ENCODE measurements around the gene PDE7B. TPM values are rescaled to one million over a fixed set of nuclear protein-coding genes. Genes with fewer than 3 reads are reported as not detected.
A peak's percentile ranks its signal among the peaks of the same experiment; 100 is the strongest.

PDE7B gene
- total RNA-seq, 1 donor: 2.4 TPM

- no peak for DNase-seq (ENCODE audit: low read depth in 2 of 3, low spot score in 2 of 3)
These were observed 71.2 kb downstream of the PDE7B start for GRCh38 chr6:135922746-135923145.

GRCh38 chr6:135932651-135933050 lies 81.2 kb downstream of the PDE7B start:
- no peak for DNase-seq (ENCODE audit: low read depth in 2 of 3, low spot score in 2 of 3)

DNA sequence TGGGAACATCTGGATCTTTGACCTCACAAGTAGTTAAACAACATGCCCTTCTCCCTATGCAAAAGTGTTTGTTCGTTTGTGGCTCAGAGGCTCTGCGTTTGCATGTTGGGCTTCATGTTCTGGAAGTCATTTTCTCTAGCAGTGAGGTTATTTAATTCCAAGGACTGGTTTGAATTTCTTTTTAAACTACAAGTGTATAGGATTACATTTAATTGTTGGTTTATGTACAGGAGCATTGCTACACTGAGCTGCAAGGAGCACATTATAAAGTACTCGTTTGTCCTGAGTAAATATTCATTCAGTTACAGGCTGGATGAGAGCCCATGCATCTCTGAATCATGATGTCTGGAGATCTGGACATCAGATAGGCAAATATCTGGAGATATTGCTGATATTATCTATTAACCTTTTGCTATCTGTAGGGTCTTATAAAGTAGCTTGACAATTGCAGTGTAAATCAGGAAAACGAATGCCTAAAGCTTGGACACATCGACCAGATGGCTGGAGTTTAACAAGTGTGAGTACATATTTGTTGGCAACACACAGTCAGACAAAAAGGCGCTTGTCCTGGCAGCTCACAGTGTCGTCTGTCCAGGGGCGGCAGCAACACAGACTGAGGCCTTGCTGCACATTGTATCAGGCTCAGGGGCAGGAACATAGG lies 84.6 kb downstream of the PDE7B start:
- no peak for DNase-seq (ENCODE audit: low read depth in 2 of 3, low spot score in 2 of 3)

GRCh38 chr6:135936606-135937005 lies 85.1 kb downstream of the PDE7B start:
- no peak for DNase-seq (ENCODE audit: low read depth in 2 of 3, low spot score in 2 of 3)

DNA sequence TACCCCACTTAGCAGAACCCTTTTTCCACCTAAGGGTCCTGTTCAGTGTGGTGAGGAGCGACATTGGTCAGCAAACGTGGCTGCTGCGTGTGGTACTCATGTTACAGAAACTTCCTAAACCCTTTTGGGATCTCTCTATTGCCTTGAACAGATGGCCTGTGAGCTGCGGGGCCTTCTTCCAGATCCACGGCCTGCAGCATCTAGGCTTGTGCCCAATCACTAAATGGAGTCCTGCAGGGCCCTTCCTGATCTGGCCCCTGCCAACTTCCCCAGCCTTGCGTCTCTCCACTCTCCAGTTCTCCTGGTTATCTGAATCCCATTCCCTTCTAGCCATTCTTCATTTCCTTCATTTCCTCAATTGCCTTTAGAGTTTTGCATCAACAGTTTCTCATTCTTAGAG lies 85.6 kb downstream of the PDE7B start:
- DNase-seq (ENCODE audit: low read depth in 2 of 3, low spot score in 2 of 3): no peak

GRCh38 chr6:135938576-135939207 lies 87.2 kb downstream of the PDE7B start:
- DNase-seq (ENCODE audit: low read depth in 2 of 3, low spot score in 2 of 3): peak in 2 of 3 donors; percentile 10 to 26

DNA sequence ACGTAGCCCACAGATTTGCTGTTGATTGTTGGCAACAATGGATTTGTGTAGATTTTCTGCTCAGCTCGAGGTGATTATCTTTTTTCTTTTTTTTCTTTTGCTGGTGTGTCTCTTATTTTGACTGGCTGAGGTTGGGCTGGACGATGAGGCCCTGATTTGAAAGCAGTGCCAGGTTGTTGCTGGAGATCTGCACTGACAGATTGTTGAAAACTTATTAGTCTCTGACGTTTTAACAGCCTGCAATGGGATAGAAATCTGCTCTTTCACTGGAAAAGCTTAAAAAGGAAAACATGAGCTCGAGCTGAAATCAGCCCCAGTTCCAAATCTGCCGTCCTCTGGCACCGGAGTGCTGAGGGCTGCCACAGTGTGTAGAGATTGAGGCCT lies 87.7 kb downstream of the PDE7B start:
- DNase-seq (ENCODE audit: low read depth in 2 of 3, low spot score in 2 of 3): no peak

DNA sequence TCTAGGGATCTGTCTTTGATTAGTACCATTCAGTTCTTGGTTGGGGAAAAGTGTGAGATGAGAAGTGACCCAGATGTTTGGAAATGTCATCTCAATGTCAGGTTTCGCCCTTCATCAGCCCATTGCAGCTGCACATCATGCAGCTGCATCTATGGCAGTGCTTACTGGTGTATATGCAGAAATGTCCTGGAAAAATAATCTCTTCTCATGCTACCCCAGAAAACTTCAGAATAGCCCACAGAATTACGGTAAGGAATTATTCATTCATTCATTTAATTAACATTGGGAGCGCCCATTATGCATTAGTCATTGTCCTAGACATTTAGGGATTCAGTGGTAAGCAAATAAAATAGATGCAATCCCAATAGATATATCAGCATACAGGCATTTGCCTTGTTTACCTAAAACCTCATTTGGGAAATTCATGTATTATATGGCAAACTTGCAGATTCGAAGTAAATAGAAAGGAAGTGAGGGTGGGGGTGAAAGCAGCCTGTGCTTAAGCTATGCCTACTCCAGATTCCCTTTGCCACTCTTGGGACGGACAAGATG lies 89.2 kb downstream of the PDE7B start:
- no peak for DNase-seq (ENCODE audit: low read depth in 2 of 3, low spot score in 2 of 3)

DNA sequence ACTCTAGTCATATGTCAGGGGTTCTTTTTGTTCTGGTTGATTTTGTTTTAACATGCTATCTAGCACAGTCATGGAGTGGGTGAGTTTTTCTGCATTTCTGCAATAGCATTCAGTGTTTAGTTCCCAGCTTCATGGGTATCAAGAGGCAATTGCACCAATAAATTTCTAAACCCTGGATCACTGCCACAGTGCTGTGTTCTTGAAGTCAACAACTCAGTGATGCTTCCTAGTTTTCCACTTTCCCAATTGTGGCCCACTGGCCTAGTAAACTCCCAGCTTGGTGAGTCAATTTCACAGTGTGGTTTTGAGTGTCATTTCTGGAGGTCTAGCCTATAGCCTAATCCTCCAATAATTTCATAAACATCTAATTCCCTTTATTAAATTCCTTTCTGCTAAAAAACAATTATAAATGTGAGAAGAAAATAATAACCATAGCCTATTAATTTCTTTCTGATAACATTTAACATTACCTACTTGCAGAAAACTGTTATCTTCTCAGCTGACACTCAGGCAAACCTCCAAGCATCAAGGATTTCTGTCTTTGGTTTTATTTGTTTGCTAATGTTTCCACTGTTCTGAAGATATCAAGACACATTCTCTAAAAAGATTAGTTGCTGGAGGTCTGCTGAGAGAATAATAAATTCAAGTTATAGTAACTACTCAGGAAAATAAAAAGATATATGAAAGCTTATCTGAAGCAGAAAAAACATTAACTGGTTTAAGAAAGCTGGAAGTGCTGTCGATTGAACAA lies 89.9 kb downstream of the PDE7B start:
- DNase-seq (ENCODE audit: low read depth in 2 of 3, low spot score in 2 of 3): no peak

DNA sequence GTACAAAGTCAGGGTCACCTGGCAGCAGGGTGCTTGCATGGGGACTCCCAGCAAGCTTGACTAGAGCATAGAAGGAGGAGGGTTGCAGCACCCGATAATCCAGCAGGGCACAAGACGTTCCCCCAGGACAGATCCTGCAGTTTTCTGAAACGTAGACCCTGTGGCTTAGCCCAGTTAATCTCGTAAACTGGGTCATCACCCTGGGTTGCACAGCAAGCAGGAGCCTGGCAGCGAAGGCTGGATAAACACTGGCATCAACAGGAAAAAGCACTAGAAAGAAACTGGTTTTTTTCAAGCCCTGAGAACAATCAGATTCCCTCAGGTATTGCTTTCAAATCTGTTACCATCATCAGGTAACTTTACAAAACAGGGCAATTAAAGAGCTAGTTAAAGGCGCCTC lies 92.6 kb downstream of the PDE7B start:
- no peak for DNase-seq (ENCODE audit: low read depth in 2 of 3, low spot score in 2 of 3)

DNA sequence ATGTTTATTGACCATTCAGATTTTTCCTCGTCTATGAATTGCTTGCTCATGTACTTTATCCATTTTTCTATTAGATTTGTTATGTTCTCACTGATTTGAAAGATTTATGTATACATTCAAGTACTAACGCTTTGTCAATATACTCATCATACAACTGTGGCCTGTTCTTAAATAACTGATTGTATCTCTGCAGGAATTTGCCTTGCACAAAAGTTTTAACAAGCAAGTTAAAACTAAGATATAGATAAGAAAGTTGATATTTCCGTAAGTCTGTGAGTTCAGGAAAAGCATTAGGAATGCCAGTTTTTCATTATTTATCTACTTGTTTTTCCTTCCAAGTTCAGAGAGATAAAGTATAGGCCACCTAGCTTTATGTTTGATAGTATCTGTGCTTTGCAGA lies 95.2 kb downstream of the PDE7B start:
- no peak for DNase-seq (ENCODE audit: low read depth in 2 of 3, low spot score in 2 of 3)

DNA sequence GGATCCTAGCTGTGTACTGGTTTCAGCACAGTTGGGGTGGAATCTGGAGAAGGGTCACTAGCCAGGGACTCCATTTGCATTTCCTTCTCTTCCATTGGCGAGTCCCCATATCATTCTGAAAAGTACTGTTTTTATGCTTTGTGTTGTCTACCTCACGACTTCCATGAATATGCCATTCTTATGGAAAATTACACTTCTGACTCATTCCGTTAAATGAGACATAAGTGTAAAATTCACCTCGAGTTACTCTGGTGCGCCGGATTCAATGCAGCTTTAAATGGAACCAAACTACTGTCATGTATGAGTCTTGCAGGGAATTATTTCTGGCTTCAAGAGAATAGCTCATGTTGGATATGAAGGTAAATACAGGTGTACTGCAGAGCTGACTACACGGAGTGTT lies 99.2 kb downstream of the PDE7B start:
- DNase-seq (ENCODE audit: low read depth in 2 of 3, low spot score in 2 of 3): no peak

DNA sequence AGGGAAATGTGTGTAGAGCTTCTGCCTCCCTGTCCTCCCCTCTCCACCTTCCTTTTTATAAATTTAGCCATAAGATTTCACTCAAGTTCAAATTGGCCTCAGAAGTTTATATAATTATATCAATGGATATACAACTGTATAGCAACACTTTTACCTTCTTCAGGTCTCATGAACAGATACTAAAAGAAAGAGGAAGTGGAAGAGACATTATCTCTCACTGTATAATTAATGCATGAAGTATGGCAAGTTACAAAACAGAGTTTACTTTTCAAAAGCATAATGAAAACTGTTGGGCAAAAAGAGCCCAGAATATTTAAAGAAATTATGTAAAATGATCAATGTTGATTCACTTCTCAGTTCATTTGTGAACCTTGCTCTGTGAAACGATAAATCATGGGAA lies 99.7 kb downstream of the PDE7B start:
- no peak for DNase-seq (ENCODE audit: low read depth in 2 of 3, low spot score in 2 of 3)

GRCh38 chr6:135953818-135954217 lies 102.3 kb downstream of the PDE7B start:
- no peak for DNase-seq (ENCODE audit: low read depth in 2 of 3, low spot score in 2 of 3)

GRCh38 chr6:135955099-135955498 lies 103.6 kb downstream of the PDE7B start:
- DNase-seq (ENCODE audit: low read depth in 2 of 3, low spot score in 2 of 3): no peak

GRCh38 chr6:135962731-135963130 lies 111.2 kb downstream of the PDE7B start:
- no peak for DNase-seq (ENCODE audit: low read depth in 2 of 3, low spot score in 2 of 3)

GRCh38 chr6:135970750-135971149 lies 119.2 kb downstream of the PDE7B start:
- DNase-seq (ENCODE audit: low read depth in 2 of 3, low spot score in 2 of 3): no peak

DNA sequence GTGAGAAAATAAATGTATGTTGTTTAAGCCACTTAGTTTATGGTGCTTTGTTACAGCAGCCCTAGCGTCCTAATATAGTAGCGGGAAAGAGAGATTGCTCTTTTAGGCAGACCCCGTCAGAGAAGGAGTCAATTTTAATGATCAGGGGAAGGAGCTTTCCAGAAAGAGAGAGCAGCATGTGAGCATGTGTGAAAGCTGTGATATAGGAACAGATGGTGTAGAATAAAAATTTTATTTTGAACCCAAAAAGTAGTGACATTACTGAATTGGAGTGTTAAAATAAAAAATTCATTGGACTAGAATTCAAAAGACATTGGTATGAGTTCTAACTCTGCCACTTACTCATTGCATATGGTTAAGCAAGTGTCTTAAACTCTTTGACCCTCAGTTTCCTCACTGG lies 119.8 kb downstream of the PDE7B start:
- no peak for DNase-seq (ENCODE audit: low read depth in 2 of 3, low spot score in 2 of 3)

- DNase-seq (ENCODE audit: low read depth in 2 of 3, low spot score in 2 of 3): no peak
These were observed 120.6 kb downstream of the PDE7B start for GRCh38 chr6:135972150-135972549.

DNA sequence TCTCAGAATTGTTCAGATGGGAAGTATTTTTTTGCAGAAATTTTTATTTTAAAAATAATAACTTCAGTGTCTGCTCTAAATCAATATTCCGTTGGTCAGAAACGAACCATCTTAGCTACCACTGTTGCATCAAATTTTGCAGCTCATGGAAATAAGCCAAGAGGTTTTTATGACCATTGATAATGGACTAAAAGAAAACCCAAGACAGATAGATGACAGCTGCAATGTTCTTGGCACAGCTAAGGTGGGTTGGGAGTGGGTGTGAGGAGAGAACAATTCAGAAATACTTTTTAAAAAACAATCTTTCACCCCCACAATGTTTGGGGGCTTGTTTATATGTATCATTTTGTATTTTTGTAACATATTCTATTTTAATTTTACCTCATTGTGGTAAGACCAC lies 121.1 kb downstream of the PDE7B start:
- DNase-seq (ENCODE audit: low read depth in 2 of 3, low spot score in 2 of 3): no peak

DNA sequence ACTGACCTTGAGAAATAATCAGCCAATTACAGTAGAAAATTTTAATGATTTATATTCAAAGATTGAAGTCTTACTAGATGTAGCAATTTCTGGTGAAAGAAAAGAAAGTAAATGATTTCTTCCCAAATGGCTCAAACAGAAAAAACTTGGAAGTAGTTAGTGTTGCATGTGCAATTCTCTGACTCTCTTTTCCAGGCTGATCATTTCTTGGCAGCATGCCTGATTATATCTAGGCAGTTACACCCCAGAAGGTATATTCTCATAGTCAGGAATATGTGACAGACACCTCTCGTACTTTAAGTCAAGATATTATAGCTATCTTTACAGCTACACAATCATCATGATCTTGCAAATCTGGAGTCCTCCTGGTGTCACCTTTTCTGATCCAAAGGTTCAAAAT lies 122.9 kb downstream of the PDE7B start:
- no peak for DNase-seq (ENCODE audit: low read depth in 2 of 3, low spot score in 2 of 3)

DNA sequence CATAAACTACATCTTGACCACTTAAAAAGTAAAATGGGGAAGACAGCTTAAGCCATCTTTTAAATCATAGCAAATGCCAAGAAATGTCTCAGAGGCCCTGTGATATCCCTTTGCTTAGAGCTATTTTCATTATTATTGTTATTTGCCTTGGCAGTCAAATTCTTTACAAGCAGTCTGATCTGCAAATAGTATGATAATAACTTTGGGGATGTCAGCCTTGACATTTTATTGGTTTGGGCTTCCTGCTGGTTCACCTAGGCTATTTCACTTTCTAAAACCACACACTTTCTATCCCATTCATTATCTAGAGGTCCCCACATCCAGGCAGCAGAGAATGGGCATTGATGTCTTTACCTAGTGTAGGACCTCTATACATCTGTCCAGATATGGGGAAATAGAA lies 125.1 kb downstream of the PDE7B start:
- DNase-seq (ENCODE audit: low read depth in 2 of 3, low spot score in 2 of 3): no peak

All from hematopoietic multipotent progenitor cell (in vitro differentiated cells).